Mucosa of stomach (tissue), 1 donor: Measurements from ENCODE around the gene CEACAM18.
"Not testable (repeated sequence)": the region's sequence is repeated elsewhere in the genome, so short reads cannot be mapped to it uniquely, and the experiment has no call there.

Experiments used
- H3K27me3 ChIP-seq: one replicate; pipeline ENCODE4 v1.7.0; 2013; ENCODE audit warnings: mild to moderate bottlenecking, low read length; ENCODE audit not compliant: control insufficient read depth, insufficient read depth
- H3K36me3 ChIP-seq: one replicate; pipeline ENCODE4 v1.7.0; 2013; ENCODE audit warnings: low read length; ENCODE audit not compliant: control insufficient read depth, insufficient read depth
- H3K4me1 ChIP-seq: one replicate; pipeline ENCODE4 v1.7.0; 2013; ENCODE audit warnings: mild to moderate bottlenecking, low read length; ENCODE audit not compliant: control insufficient read depth, insufficient read depth
- H3K4me3 ChIP-seq: one replicate; pipeline ENCODE4 v1.7.0; 2013; ENCODE audit warnings: low read length
- H3K9ac ChIP-seq: one replicate; pipeline ENCODE4 v1.7.0; 2013; ENCODE audit warnings: mild to moderate bottlenecking, low read length, moderate library complexity
- H3K9me3 ChIP-seq: one replicate; pipeline ENCODE4 v1.7.0; 2013; ENCODE audit warnings: mild to moderate bottlenecking, low read length, moderate library complexity; ENCODE audit not compliant: control insufficient read depth
- donor health status: Pancreatic carcinoma.

Gene CEACAM18

GRCh38 chr19:51479531-51480331 is 1.4 kb downstream of the CEACAM18 start:
- H3K4me3 ChIP-seq: no peak overlapping the region
- peaks cover 10% of the 10 kb centered on the region for H3K4me1 ChIP-seq
- H3K36me3 ChIP-seq: no peaks in the 10 kb centered on the region
- no peak overlapping the region for H3K9ac ChIP-seq
- no peaks in the 10 kb centered on the region for H3K27me3 ChIP-seq
- no peaks in the 10 kb centered on the region for H3K9me3 ChIP-seq

- Histone ChIP-seq H3K36me3 (no peaks in the 10 kb centered on the region), H3K9ac (no peak overlapping the region), H3K27me3 (no peaks in the 10 kb centered on the region), H3K4me1 (peaks cover 4% of the 10 kb centered on the region), H3K9me3 (no peaks in the 10 kb centered on the region), H3K4me3 (no peak overlapping the region)
These were observed 2.3 kb downstream of the CEACAM18 start for GRCh38 chr19:51480590-51480989.

DNA sequence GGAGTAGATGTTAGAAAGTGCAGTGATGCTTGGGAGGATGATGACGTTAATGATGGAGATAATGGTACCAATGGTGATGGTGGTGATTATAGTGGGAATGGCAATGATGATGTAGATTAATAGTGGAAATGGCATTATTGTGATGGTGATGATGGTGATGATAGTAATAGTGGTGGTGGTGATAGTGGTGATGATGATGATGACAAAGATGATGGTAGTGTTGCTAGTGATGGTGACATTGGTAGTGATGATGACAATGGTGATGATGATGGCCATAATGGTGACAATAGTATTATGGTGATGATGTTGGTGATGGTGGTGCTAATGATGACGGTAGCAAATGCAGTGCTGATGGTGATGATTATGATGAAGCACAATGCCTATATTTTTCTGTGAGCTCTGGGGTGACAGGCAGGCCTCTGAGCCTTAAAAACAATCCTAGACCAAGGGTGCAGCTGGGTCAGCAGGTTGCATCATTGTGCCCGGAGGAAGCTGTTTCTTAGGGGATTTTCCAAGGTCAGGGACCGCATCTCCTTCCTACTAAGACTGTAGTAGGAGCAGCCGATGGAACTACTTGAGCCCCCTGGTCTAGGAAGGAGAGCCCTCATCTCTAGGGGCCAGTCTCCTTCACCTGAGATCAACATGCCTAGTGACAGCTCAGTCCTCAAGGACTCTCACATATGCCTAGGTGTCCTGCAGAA is 7.8 kb downstream of the CEACAM18 start:
- no peaks in the 10 kb centered on the region for H3K36me3 ChIP-seq
- H3K4me3 ChIP-seq: no peak overlapping the region
- no peak overlapping the region for H3K9ac ChIP-seq
- H3K27me3 ChIP-seq: no peaks in the 10 kb centered on the region
- H3K9me3 ChIP-seq: no peaks in the 10 kb centered on the region
- H3K4me1 ChIP-seq: no peaks in the 10 kb centered on the region

- Histone ChIP-seq H3K4me3 (no peak overlapping the region), H3K4me1 (no peaks in the 10 kb centered on the region), H3K9me3 (no peaks in the 10 kb centered on the region), H3K9ac (no peak overlapping the region), H3K27me3 (peaks cover 3% of the 10 kb centered on the region), H3K36me3 (no peaks in the 10 kb centered on the region)
These were observed 10.2 kb downstream of the CEACAM18 start for GRCh38 chr19:51488491-51488890.

- Histone ChIP-seq H3K36me3 (no peaks in the 10 kb centered on the region), H3K27me3 (peaks cover 5% of the 10 kb centered on the region), H3K4me3 (no peak overlapping the region), H3K9ac (no peak overlapping the region), H3K4me1 (no peaks in the 10 kb centered on the region), H3K9me3 (no peaks in the 10 kb centered on the region)
These were observed 10.8 kb downstream of the CEACAM18 start for GRCh38 chr19:51489113-51489512.

GRCh38 chr19:51490676-51491075 is 12.3 kb downstream of the CEACAM18 start:
- Histone ChIP-seq H3K9ac (no peak overlapping the region), H3K36me3 (no peaks in the 10 kb centered on the region)

GRCh38 chr19:51491586-51491985 is 13.2 kb downstream of the CEACAM18 start:
- Histone ChIP-seq H3K9ac (no peak overlapping the region), H3K4me3 (no peak overlapping the region), H3K9me3 (no peaks in the 10 kb centered on the region), H3K4me1 (no peaks in the 10 kb centered on the region), H3K27me3 (peaks cover 5% of the 10 kb centered on the region), H3K36me3 (no peaks in the 10 kb centered on the region)

More at GRCh38 chr19:51490676-51491075, 12.3 kb downstream of the CEACAM18 start:
- Histone ChIP-seq H3K9me3 (no peaks in the 10 kb centered on the region), H3K4me3 (no peak overlapping the region), H3K27me3 (peaks cover 5% of the 10 kb centered on the region), H3K4me1 (no peaks in the 10 kb centered on the region)

GRCh38 chr19:51493776-51494175 is 15.4 kb downstream of the CEACAM18 start:
- H3K4me1 ChIP-seq: no peaks in the 10 kb centered on the region
- no peaks in the 10 kb centered on the region for H3K36me3 ChIP-seq
- no peak overlapping the region for H3K9ac ChIP-seq
- no peak overlapping the region for H3K4me3 ChIP-seq
- H3K9me3 ChIP-seq: no peaks in the 10 kb centered on the region
- peaks cover 5% of the 10 kb centered on the region for H3K27me3 ChIP-seq

DNA sequence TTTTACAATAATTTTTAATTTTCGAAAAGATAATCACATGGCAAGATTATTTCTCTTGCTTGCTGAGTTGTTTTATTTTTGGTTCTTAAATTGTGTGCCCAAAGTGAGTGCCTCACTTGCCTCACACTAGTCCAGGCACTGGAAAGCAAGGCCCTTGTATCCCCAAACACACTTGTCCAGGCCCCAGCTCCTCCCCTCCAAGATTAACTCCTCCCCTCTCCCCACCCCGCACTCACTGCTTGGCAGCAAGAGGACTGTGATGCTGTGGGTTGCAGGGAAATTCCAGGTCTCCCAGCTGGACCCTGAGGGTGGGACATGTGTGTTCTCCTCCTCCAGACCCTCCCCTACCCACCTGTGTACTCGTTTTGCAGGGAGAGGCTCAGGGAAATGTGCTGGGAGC is 19.3 kb downstream of the CEACAM18 start:
- no peaks in the 10 kb centered on the region for H3K36me3 ChIP-seq
- H3K4me3 ChIP-seq: no peak overlapping the region
- no peaks in the 10 kb centered on the region for H3K4me1 ChIP-seq
- H3K9me3 ChIP-seq: no peaks in the 10 kb centered on the region
- no peak overlapping the region for H3K9ac ChIP-seq
- peaks cover 5% of the 10 kb centered on the region for H3K27me3 ChIP-seq

DNA sequence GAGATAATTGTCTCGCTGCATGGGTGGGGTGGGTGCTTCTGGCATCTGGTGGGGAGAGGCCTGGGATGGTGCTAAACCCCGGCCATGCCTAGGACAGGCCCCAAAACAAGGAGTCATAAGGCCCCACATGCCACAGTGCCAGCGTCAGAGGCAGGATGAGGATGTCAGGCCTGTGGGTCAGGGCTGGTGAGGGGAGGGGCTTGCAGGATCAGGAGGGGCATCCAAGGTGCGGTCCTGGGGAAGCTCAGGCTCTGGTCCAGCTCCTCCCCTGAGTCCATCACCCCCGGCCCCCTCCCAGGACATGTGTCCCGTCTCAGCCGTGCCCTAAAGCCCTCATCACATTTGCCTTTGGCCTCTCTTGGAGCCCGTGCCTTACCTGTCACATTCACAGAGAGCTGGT is 22.6 kb downstream of the CEACAM18 start:
- not testable (repeated sequence) for H3K4me1 ChIP-seq, H3K9me3 ChIP-seq, H3K9ac ChIP-seq, H3K27me3 ChIP-seq, H3K36me3 ChIP-seq, H3K4me3 ChIP-seq

GRCh38 chr19:51501594-51502263 is 23.4 kb downstream of the CEACAM18 start, which contains the start of gene SIGLEC12:
Gene SIGLEC12 (minus strand): TSS chr19:51501800. CDS start chr19:51501733, 67 bp downstream.
- Histone ChIP-seq H3K9ac (no peak within 1 kb of the TSS), H3K4me1 (no peaks in the 10 kb centered on the region), H3K36me3 (no peaks in the 10 kb centered on the region), H3K27me3 (no peaks in the 10 kb centered on the region), H3K9me3 (no peaks in the 10 kb centered on the region), H3K4me3 (no peak within 1 kb of the TSS)

DNA sequence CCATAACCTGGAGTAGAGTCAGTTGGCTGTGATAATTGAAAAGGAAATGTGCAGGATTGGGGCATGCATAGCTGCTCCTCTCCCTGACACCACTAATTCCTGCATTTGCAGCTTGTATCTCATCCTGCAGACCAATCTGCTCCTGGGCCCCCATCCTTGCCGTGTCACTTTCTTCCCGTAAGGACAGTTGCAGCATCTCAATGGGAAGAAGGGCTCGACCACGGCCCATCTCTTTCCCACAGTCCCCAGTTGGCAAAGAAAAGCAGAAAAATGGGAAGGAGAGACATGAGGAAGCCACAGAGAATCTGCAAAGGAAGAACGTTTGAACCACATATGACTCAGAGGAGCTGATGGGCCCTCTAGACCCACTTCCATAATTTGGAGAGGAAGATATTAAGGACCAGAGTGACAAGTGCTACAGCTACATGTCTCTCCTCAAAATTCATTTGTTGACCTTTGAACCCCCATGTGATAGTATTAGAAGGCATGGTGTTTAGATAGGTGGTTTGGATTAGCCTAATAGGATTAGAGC is 25.0 kb downstream of the CEACAM18 start:
- peaks cover 15% of the 10 kb centered on the region for H3K4me1 ChIP-seq
- H3K4me3 ChIP-seq: no peak overlapping the region
- no peaks in the 10 kb centered on the region for H3K36me3 ChIP-seq
- H3K27me3 ChIP-seq: no peaks in the 10 kb centered on the region
- H3K9me3 ChIP-seq: no peaks in the 10 kb centered on the region
- H3K9ac ChIP-seq: no peak overlapping the region
